HG03066 (cell line): ENCODE results near the gene PLEKHH2.
"Not testable (repeated sequence)": the region's sequence is repeated elsewhere in the genome, so short reads cannot be mapped to it uniquely, and the experiment has no call there.

Experiments
- ATAC-seq: cut with Tn5 transposase; IDR thresholded peaks from one replicate; pipeline ENCODE4 v1.9.1; 2021; ENCODE audit warnings: low read depth; ENCODE audit not compliant: unreplicated experiment

PLEKHH2 gene

GRCh38 chr2:43636153-43636552 is 907 bp upstream of the PLEKHH2 start:
- not testable (repeated sequence) for ATAC-seq

GRCh38 chr2:43636621-43637020 is 439 bp upstream of the PLEKHH2 start:
- peak; percentile 21 for ATAC-seq

GRCh38 chr2:43642363-43642762 is 5.3 kb downstream of the PLEKHH2 start:
- ATAC-seq: no peak

GRCh38 chr2:43643680-43644079 is 6.6 kb downstream of the PLEKHH2 start:
- no peak for ATAC-seq

GRCh38 chr2:43648994-43649701 is 12.1 kb downstream of the PLEKHH2 start:
- ATAC-seq: no peak

- ATAC-seq: no peak
Measured at GRCh38 chr2:43653506-43653905, 16.4 kb downstream of the PLEKHH2 start.

GRCh38 chr2:43657241-43657640 is 20.2 kb downstream of the PLEKHH2 start:
- ATAC-seq: no peak

- ATAC-seq: no peak
Measured at GRCh38 chr2:43675646-43676321, 38.7 kb downstream of the PLEKHH2 start.

- ATAC-seq: no peak
Measured at GRCh38 chr2:43676322-43677050, 39.4 kb downstream of the PLEKHH2 start, which contains the start of gene C1GALT1C1L. TSS of gene C1GALT1C1L (minus strand) at chr2:43676429. CDS start at chr2:43676322, 107 bp downstream.

GRCh38 chr2:43677783-43678182 is 40.7 kb downstream of the PLEKHH2 start:
- ATAC-seq: not testable (repeated sequence)

- ATAC-seq: no peak
Measured at GRCh38 chr2:43685357-43685756, 48.3 kb downstream of the PLEKHH2 start.

- no peak for ATAC-seq
Measured at GRCh38 chr2:43689999-43690398, 52.9 kb downstream of the PLEKHH2 start.

GRCh38 chr2:43692428-43692994 is 55.5 kb downstream of the PLEKHH2 start:
- ATAC-seq: no peak

- not testable (repeated sequence) for ATAC-seq
Measured at GRCh38 chr2:43698140-43698539, 61.1 kb downstream of the PLEKHH2 start.

- ATAC-seq: no peak
Measured at GRCh38 chr2:43699761-43700160, 62.7 kb downstream of the PLEKHH2 start.

GRCh38 chr2:43701111-43701510 is 64.1 kb downstream of the PLEKHH2 start:
- no peak for ATAC-seq

- no peak for ATAC-seq
Measured at GRCh38 chr2:43707255-43708015, 70.4 kb downstream of the PLEKHH2 start.

- no peak for ATAC-seq
Measured at GRCh38 chr2:43708178-43708577, 71.1 kb downstream of the PLEKHH2 start.

- ATAC-seq: no peak
Measured at GRCh38 chr2:43708891-43709290, 71.8 kb downstream of the PLEKHH2 start.

- ATAC-seq: no peak
Measured at GRCh38 chr2:43710866-43711265, 73.8 kb downstream of the PLEKHH2 start.
